ENCODE measurements around the gene DLGAP4. TPM values are rescaled to one million over a fixed set of nuclear protein-coding genes. Genes with fewer than 3 reads are reported as not detected.

DLGAP4 gene
- total RNA-seq, 1 experiment from 2014 or later, result 59.9 TPM

DNA sequence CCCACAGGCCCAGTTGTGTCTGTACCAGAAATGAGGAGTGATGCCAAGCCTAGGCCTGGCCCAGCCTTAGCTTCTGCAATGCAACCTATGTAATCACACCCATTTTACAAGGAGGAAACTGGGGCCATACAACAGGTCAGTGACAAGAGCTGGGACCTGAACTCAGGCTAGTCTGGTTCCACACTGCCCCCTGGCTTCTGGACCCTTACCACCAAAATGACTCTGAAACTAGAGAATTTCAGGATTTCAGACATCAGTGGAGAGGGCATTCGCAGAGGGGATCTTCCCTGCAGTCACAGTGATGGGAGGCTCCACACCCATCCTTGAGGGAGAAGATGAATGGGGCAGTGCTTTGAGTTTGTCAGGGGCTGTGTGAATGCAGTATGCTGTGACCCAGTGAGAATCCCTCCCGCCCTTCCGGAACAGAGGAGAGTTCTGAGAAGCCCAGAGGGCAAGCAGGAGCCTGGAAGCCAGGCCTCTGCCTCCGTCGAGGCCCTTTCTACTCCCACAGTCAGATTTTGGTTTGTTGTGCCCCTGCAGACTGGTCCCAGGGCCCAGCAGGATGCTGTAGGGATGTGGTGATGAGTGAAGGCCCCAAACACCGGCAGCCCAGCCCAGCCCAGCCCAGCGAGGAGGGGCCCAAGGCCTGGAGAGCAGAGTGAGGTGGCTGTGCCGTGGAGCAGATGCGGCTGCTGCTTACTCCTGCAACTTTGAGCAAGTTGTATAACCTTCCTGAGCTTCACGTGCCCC is 187.1 kb downstream of the DLGAP4 start:
- no peaks in the 10 kb centered on the region for H3K4me1 ChIP-seq (ENCODE audit: insufficient read depth, low read length, poor library complexity, severe bottlenecking)
- DNase-seq (ENCODE audit: low spot score), result no peak
- CTCF ChIA-PET, result interaction anchor here (1.1 kb wide), 1 partner anchor 94 kb away, joined by 3 read pairs; no protein-coding TSS in a partner anchor

DNA sequence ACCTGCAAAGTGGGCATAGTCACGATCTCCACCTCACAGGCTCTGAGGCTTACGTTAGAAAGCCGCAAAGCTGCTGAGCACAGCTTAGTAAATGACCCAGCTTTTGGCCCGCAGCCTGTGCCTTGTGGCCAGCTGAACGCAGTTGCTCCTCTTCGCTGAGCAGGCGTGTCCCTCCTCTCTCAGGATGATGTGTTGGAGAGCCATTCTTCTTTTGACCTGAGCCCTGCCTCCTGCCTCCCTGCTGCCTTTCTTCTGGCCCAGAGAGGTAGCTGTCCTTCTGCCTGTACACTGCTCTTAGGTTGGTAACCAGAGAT is 187.6 kb downstream of the DLGAP4 start:
- no peaks in the 10 kb centered on the region for H3K27me3 ChIP-seq (replicated peaks; ENCODE audit: insufficient read depth, low read depth, low read length, poor library complexity)
- intact Hi-C loops (cut with micrococcal nuclease; ENCODE audit: unreplicated experiment), result no loop called here
- no peak overlapping the region for H3K27ac ChIP-seq (ENCODE audit: low read depth, low read length, poor library complexity, severe bottlenecking)
- peaks cover 14% of the 10 kb centered on the region for H3K36me3 ChIP-seq (ENCODE audit: insufficient read depth, low read length, poor library complexity, severe bottlenecking)
- no peaks in the 10 kb centered on the region for H3K4me1 ChIP-seq (ENCODE audit: insufficient read depth, low read length, poor library complexity, severe bottlenecking)
- H3K9me3 ChIP-seq (ENCODE audit: low read depth, low read length, poor library complexity, severe bottlenecking), result no peaks in the 10 kb centered on the region
- no peak overlapping the region for H3K4me3 ChIP-seq (ENCODE audit: low read depth, low read length, poor library complexity, severe bottlenecking)
- no peak for DNase-seq (ENCODE audit: low spot score)
- ChIA-PET POLR2A (ENCODE audit: low non-redundant PET) (no interaction called here), CTCF (no interaction called here)
- no TSS peak for BruUV-seq (replicated peaks)
- TF ChIP-seq EZH2 (IDR thresholded peaks at IDR 0.05; ENCODE audit: borderline replicate concordance, low read depth, low read length, poor library complexity, severe bottlenecking), result no peak
- TF ChIP-seq, protein P1, sequence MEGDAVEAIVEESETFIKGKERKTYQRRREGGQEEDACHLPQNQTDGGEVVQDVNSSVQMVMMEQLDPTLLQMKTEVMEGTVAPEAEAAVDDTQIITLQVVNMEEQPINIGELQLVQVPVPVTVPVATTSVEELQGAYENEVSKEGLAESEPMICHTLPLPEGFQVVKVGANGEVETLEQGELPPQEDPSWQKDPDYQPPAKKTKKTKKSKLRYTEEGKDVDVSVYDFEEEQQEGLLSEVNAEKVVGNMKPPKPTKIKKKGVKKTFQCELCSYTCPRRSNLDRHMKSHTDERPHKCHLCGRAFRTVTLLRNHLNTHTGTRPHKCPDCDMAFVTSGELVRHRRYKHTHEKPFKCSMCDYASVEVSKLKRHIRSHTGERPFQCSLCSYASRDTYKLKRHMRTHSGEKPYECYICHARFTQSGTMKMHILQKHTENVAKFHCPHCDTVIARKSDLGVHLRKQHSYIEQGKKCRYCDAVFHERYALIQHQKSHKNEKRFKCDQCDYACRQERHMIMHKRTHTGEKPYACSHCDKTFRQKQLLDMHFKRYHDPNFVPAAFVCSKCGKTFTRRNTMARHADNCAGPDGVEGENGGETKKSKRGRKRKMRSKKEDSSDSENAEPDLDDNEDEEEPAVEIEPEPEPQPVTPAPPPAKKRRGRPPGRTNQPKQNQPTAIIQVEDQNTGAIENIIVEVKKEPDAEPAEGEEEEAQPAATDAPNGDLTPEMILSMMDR (conservative IDR thresholded peaks at IDR 0.05; ENCODE audit: low read depth, low read length), result no peak

More for the DNA sequence above, 187.1 kb downstream of the DLGAP4 start:
- TF ChIP-seq, protein P1 (conservative IDR thresholded peaks at IDR 0.05; ENCODE audit: low read depth, low read length), result peak; percentile 37
- TF ChIP-seq EZH2 (IDR thresholded peaks at IDR 0.05; ENCODE audit: borderline replicate concordance, low read depth, low read length, poor library complexity, severe bottlenecking), result no peak
- no peaks in the 10 kb centered on the region for H3K27me3 ChIP-seq (replicated peaks; ENCODE audit: insufficient read depth, low read depth, low read length, poor library complexity)
- no peaks in the 10 kb centered on the region for H3K9me3 ChIP-seq (ENCODE audit: low read depth, low read length, poor library complexity, severe bottlenecking)
- BruUV-seq (replicated peaks), result no TSS peak
- no peak overlapping the region for H3K27ac ChIP-seq (ENCODE audit: low read depth, low read length, poor library complexity, severe bottlenecking)
- POLR2A ChIA-PET (ENCODE audit: low non-redundant PET), result no interaction called here
- intact Hi-C loops (cut with micrococcal nuclease; ENCODE audit: unreplicated experiment), result no loop called here
- H3K36me3 ChIP-seq (ENCODE audit: insufficient read depth, low read length, poor library complexity, severe bottlenecking), result peaks cover 14% of the 10 kb centered on the region
- H3K4me3 ChIP-seq (ENCODE audit: low read depth, low read length, poor library complexity, severe bottlenecking), result no peak overlapping the region

GRCh38 chr20:36496707-36497669 is 190.8 kb downstream of the DLGAP4 start:
- Histone ChIP-seq H3K9me3 (ENCODE audit: low read depth, low read length, poor library complexity, severe bottlenecking) (no peaks in the 10 kb centered on the region), H3K4me1 (ENCODE audit: insufficient read depth, low read length, poor library complexity, severe bottlenecking) (no peaks in the 10 kb centered on the region), H3K27ac (ENCODE audit: low read depth, low read length, poor library complexity, severe bottlenecking) (no peak overlapping the region), H3K27me3 (replicated peaks; ENCODE audit: insufficient read depth, low read depth, low read length, poor library complexity) (no peaks in the 10 kb centered on the region), H3K36me3 (ENCODE audit: insufficient read depth, low read length, poor library complexity, severe bottlenecking) (peaks cover 26% of the 10 kb centered on the region), H3K4me3 (ENCODE audit: low read depth, low read length, poor library complexity, severe bottlenecking) (no peak overlapping the region)
- intact Hi-C loops (cut with micrococcal nuclease; ENCODE audit: unreplicated experiment), result no loop called here
- ChIA-PET POLR2A (ENCODE audit: low non-redundant PET) (interaction anchor here (0.6 kb wide), 1 partner anchor 836 kb away, joined by 8 read pairs; no protein-coding TSS in a partner anchor), CTCF (interaction anchor here (0.7 kb wide), 1 partner anchor 10 kb away, joined by 3 read pairs; no protein-coding TSS in a partner anchor)
- TF ChIP-seq, protein P1 (conservative IDR thresholded peaks at IDR 0.05; ENCODE audit: low read depth, low read length), result no peak
- TF ChIP-seq EZH2 (IDR thresholded peaks at IDR 0.05; ENCODE audit: borderline replicate concordance, low read depth, low read length, poor library complexity, severe bottlenecking), result no peak
- no peak for DNase-seq (ENCODE audit: low spot score)
- BruUV-seq (replicated peaks), result no TSS peak

Measured in A673 (cell line).